T-helper 22 cell (primary cell): ENCODE measurements around the gene IL15.
"Not testable (repeated sequence)": the region's sequence is repeated elsewhere in the genome, so short reads cannot be mapped to it uniquely, and the experiment has no call there.

Source experiments
- DNase-seq: peaks from one replicate; pipeline ENCODE4 v3.0.0-alpha.2; 2020; ENCODE audit warnings: low read depth

The IL15 gene

DNA sequence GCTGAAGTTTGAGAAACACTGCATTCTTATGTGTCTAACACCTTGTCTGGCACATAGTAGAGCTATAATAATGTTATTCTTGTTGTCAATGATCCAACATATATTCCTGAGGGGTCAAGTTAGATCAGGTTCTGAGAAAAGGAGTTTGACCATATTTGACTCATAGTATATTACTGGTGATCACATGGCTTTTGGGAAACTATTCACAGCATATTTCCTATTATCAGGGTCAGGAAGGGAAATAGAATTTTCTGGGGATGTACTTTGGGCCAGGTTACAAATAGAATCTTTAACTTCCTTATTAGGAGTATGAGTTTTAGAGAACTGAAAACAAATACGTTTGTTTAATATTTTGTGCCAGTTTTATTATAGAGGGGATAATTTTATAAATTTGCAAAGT lies 11.6 kb downstream of the IL15 start:
- DNase-seq, result no peak

DNA sequence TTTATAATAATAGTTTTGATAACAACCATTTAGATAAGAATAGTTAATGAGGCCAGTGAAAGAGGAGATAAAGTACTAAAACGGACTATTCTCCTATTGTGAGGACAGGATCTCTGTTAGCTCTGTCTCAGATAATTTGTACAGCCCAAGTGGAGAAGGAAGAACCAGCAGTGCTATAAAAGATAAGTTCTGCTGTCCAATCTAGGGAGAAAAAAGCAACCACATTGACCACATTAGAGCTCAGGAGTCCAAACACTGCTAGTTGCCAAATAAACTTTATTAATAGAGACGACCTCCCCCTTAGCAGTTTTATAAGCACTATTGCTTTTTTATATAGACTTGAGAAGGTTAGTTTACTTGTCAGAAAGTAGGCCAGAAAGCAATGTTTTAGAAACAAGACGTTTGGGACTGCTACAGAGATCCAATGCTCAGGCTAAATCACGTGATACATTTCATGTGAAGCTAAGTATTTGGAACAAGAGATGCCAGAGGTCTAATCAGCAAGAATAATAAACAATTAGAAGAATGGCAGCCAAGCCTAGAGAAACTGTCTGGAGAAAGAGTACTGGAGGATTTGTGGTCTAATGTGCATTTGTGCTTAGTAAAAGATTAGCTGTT lies 15.9 kb downstream of the IL15 start:
- DNase-seq, result no peak

DNA sequence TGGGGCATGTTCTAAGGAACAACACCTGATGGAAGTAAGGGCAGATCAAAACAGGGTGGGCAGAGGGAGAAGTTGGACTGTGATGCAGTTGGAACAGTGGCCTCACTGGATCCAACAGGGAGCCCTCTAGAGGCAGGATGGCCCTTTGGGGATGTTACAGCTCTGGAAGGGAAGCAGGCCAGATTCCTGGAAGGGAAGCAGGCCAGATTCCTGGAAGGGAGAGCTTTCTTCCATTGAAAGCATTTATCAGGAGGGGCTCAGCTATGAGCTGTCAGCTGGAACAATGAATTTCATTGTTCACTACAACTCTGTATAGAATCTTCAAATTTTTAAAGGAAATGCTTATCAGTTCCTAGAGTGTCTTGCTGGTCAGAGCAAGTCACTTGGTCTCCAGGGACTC lies 17.7 kb downstream of the IL15 start:
- DNase-seq, result no peak

DNA sequence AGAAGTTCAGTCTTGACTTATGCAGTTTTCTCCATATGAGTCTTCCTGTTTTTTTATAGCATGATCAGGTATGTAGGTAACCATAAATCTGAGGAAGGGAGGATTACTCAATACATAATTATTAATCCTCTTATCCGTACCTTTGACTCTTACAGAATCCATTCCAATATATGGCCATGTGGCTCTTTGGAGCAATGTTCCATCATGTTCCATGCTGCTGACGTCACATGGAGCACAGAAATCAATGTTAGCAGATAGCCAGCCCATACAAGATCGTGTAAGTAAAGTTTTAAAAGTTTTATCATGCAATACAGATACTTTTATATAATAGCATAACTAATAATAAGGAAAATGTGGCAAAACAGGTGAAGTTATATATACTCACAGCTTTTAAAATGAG lies 19.6 kb downstream of the IL15 start:
- DNase-seq, result no peak

DNA sequence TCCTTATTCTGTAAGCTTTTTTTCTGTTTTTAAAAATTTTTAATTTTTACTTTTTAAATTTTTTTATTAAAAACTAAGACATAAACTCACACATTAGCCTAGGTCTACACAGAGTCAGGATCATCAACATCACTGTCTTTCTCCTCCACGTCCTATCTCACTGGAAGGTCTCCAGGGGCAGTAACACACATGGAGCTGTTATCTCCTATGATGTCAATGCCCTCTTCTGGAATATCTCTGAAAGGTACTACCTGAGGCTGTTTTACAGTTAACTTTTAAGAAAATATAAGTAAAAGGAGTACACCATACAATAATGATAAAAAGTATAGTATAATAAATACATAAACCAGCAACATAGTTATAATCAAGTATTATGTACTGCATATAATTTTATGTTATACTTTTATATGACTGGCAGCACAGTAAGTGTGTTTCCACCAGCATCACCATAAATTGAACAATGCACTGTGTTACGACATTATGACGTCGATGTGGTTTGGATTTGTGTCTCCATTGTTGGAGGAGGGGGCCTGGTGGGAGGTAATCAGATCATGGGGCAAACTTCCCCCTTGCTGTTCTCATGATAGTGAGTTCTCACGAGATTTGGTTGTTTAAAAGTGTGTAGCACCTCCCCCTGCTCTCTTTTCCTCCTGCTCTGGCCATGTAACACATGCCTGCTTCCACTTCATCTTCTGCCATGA lies 21.3 kb downstream of the IL15 start:
- no peak for DNase-seq

DNA sequence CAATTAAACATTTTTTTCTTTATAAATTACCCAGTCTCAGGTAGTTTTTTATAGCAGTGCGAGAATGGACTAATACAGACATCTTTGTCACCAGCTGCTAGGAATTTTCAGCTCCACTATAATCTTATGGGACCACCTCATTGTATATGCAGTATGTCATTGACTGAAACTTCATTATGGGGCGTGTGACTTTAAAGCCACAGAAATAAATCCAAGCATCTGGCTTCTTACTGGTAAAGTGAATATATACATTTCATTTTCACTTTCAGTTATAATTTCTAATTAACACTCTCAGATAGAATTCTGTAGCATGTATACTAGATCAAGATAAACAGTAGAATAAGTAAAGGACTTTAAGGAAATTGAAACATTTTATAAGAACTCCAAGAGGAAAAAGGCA lies 21.9 kb downstream of the IL15 start:
- no peak for DNase-seq

DNA sequence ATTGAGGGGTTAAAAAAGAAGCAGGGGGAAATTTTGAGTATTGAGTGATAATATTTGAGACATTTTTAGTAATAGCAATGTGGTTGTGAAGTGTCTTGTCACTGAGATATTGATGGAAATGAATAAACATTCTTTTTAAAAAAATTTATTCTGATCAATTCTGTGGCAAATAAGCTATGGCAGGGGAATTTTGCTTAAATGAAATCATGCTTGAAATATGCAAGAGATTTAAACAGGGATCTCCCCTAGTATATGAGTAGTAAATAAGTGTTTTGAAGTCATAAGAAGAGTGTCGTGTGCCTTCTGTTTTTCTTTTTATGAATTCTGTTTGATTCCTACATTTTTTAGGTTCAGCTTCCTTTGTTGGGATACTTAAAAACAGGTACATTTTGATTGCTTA lies 23.2 kb downstream of the IL15 start:
- no peak for DNase-seq

DNA sequence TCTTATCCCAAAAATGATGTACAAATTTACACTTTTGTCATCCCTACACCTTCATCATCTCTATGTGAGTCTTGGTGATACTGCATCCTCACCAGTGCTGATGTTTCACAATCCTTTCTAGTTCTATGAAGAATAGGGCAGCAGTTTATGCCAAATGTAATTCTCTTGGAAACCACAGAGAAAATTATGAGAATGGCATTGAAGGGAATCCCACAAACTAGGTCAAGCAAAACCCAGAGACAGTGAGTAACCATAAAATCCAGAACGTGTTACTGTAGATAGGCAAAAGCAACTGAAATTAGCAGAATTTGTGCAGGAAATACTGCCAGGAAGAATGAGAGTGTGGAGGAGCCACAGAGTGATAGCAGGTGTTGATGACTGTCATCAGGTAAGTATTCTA lies 24.5 kb downstream of the IL15 start:
- no peak for DNase-seq

DNA sequence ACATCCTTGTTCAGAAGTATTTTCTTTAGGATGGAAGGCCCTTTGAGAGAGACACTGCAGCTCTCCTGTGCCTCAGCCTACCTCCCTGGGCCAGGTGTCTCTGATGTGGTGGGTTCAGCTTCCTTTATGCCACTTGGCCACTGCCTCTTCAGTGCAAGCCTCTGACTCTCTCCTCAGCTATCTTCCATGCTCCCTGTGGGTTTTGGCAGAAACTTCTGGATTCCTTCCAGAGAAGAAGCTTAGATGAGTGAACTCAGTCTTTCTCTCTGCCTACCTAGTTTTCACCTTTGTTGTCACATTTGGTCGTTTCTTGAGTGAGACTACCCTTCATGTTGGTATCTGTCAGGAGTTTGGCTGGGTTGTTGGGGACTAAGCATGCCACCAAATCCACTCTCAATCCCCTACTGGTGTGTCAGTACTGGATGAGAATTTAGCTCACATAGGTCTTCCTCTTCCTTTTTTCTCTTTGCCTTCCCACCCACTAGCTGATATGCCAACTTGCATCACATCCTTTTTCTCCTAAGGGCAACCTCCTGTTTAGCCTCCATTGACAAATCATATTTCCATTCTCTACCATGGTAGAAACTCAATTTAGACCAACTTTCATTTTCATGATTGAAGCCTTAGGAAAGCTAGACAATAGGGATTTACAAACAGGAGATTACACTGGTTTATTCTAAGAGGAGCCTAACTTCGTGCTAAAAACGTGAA lies 32.0 kb downstream of the IL15 start:
- no peak for DNase-seq

DNA sequence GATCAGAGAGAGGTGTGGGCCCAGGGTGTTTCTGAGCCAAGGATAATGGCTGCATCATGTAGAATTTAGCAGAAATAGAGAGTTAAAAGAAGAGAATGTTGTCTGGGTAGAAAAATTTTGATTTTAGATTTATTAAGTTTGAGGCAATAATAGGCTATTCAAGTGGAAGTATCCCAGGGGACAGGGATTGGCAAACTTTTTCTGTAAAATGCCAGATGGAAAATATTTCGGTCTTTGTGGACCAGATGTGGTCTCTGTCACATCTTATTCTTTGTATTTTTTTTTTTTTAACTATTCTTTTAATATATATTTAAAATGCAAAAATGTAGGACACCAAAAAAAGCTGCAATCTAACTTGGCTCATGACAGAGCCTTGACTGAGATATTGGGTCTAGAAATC lies 33.1 kb downstream of the IL15 start:
- DNase-seq, result no peak

DNA sequence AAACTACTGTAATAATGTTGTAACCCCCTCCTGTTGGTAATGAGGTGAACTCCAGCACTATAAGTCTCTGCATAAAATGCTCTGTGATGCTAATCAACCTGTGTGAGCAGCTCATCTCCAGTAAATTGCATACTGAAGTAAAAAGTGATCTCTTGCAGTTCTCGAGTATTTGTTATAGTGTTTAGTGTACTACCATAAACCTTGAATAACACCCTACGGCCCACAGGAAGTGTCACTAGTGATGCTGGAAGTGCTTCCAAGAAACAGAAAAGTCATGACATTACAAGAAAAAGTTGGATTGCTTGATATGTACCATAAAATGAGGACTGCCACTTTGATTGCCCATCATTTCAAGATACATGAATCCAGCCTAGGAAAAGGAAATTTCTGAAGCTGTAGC lies 39.0 kb downstream of the IL15 start:
- DNase-seq, result no peak

DNA sequence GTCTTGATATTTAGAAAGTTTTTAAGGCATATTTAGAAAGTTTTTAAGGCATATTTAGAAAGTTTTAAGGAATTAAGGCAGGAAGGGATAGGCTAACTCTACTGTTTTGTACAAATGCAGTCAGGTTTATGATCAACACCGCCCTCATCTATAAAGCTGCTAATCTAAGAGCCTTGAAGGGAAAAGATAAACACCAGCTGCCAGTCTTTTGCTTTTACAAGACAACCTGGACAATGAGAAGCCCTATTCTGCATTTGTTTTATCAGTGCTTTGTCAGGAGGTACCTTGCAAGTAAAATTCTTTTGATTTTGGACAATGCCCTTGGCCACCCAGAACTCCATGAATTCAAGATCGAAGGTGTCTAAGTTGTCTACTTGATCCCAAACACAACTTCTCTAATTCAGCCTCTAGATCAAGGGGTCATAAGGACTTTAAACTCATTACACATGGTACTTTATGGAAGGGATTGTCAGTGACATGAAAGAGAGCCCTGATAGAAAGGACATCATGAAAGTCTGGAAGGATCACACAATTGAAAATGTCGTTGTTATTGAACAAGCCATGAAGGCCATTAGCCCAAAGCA lies 39.8 kb downstream of the IL15 start:
- DNase-seq, result no peak

DNA sequence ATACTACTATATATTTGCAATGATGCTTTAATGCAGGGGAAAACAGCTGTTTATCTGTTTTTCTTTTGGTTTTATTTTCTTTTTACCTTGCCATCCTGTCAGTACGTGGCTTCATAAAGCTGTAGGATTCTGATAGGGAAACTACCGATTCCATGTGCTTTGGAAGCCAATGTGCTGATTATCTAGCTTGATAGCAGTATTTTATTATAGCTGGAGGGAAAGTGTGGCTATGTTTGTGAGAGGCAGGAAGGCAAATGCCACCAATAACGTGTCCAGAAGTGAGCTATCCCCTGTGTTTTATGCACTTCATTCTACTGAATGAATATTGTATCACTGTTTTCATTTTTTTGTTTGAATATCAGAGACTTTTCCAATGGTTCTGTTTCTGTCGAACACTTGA lies 43.7 kb downstream of the IL15 start:
- no peak for DNase-seq

DNA sequence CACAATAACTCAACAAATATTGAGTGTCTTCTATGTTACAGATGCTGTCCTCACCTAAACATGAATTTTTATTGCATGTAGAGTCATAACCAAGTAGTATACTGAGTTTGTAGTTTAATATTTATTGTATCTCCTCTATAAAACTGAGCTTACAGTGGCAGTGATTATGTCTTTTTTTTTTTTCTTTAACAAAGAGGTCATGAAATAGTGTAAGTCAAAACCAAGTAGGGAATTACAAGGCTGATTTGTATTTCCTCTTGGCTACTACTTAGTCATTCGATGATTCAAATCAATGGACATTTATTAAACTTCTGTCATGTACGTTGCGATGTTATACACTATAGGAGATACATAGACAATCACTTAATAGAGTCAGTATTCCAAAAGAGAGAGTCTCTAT lies 48.4 kb downstream of the IL15 start:
- no peak for DNase-seq

DNA sequence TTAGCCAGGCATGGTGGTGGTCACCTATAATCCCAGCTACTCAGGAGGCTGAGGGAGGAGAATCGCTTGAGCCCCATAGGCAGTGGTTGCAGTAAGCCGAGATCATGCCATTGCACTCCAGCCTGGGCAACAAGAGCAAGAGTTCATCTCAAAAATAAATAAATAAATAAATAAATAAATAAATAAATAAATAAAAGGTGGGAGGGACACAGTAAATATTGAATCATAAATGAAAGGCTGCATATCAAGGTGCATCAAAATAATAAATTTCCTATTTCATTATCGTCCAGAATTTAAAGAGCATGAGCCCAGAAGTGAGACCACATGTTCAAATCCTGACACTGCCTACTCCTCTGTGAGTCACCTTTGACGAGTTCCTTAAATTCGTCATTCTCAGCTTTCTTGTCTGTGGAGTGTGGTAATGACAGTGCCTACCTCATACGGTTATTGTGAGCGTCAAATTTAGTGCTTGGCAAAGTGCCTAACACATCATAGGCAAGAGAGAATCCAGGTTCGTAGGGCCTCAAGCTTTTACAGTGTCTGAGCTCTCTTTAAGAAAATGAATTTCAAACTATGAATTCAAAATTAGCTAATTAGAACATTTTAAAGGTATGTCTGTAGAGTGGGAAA lies 49.9 kb downstream of the IL15 start:
- no peak for DNase-seq

DNA sequence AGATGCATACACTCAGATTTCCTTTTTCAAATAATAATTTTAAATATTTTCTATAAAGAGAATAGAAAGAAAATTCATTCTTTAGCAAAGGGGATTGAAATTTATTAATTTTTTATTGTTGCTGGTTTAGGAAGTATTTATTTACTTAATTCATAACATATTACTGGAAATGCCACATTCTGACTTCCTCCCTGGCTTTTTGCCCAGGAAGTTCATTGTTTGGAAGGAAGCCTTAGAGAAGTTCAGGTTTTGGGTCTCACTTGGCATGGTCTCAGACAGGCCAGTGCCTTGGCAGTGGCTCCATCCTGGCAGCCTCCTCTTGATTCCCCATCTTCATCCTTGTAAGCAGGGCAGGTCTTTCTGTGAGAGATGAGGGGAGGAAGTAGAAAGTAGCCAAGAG lies 50.5 kb downstream of the IL15 start:
- no peak for DNase-seq

DNA sequence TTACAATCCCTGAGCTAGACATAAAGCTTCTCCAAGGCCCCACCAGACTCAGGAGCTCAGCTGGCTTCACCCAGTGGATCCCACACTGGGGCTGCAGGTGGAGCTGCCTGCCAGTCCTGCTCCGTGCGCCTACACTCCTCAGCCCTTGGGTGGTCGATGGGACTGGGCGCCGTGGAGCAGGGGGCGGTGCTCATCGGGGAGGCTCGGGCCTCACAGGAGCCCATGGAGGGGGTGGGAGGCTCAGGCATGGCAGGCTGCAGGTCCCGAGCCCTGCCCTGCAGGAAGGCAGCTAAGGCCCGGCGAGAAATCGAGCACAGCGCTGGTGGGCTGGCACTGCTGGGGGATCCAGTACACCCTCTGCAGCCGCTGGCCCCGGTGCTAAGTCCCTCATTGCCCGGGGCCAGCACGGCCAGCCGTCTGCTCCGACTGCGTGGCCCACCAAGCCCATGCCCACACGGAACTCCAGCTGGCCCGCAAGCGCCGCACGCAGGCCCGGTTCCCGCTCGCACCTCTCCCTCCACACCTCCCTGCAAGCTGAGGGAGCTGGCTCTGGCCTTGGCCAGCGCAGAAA lies 53.4 kb downstream of the IL15 start:
- not testable (repeated sequence) for DNase-seq

DNA sequence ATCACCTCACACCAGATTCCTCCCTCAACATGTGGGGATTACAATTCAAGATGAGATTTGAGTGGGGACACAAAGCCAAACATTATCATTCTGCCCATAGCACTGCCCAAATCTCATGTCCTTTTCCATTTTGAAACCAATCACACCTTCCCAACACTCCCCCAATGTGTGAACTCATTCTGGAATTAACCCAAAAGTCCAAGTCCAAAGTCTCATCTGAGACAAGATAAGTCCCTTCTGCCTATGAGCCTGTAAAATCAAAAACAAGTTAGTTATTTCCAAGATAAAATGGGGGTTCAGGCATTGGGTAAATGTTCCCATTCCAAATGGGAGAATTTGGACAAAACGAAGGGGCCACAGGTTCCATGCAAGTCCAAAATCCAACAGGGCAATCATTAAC lies 54.9 kb downstream of the IL15 start:
- DNase-seq, result not testable (repeated sequence)

DNA sequence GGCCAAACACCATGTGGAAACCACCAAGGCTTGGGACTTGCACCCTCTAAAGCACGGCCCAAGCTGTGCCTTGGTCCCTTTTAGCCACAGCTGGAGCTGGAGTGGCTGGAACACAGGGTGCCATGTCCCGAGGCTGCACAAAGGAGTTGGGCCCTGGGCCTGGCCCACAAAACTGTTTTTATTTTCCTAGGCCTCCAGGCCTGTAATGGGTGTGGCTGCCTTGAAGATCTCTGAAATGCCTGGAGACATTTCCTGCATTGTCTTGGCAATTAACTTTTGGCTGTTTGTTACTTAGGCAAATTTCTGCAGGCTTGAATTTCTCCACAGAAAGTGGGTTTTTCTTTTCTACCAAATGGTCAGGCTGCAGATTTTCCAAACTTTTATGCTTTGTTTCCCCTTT lies 55.7 kb downstream of the IL15 start:
- no peak for DNase-seq

DNA sequence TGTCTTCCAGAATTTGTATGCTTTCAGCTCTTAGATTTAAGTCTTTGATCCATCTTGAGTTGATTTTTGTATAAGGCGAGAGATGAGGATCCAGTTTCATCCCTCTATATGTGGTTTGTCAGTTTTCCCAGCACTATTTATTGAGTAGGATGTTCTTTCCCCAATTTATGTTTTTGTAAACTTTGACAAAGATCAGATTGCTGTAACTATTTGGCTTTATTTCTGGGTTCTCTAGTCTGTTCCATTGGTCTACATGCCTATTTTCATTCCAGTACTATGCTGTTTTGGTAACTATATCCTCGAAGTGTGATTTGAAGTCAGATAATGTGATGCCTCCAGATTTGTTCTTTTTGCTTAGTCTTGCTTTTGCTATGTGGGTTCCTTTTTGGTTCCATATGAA lies 60.7 kb downstream of the IL15 start:
- DNase-seq, result no peak

DNA sequence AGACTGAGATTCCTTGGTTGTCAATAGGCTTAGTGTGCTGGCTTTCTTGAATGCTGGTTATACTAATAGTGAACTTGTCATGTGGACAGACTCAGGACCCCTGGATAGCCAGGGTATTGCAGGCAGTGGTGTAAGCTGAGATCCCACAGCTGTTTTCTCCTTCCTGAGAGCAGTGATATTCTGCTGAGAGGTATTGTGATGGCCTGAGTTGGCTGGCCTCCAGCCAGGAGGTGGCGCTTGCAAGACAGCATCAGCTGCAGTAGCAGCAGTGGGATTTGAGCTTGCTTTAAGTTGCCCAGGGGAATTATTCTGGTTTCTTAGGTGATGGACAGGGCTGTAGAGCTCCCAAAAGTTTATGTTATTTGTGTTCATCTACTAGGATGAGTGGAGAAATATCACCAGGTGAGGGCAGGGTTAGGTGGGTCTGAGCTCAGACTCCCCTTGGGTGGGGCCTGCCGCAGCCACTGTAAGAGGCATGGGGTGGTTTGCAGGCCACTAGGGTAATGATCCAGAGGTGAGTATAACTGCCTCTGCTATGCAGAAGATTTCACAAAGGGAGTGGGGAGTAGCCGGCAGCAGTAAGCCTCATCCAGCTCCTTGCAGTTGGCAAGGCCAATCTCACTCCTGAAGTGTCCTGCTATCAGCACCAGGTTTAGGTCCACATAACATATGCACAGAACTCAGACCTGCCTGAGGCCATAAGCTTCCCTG lies 66.2 kb downstream of the IL15 start:
- DNase-seq, result no peak

DNA sequence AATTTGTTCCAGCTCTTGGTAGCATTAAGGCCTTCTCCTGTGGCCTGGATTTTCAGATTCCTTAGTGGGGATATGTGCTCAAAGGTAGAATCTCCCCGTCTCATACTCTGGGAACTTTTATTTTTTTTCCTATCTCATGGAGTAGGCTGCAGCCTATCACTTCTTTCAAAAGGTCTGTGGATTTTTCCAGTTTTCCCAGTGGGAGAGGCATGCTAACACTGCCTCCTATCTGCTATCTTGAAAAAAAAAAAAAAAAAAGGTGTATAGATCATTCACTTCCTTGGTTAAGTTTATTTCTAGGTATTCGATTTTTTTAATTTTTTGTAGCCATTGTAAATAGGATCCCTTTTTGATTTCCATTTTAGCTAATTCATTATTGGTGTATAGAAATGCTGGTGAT lies 67.1 kb downstream of the IL15 start:
- DNase-seq, result no peak
